ENCODE results near the gene PLEKHA3.

DNA sequence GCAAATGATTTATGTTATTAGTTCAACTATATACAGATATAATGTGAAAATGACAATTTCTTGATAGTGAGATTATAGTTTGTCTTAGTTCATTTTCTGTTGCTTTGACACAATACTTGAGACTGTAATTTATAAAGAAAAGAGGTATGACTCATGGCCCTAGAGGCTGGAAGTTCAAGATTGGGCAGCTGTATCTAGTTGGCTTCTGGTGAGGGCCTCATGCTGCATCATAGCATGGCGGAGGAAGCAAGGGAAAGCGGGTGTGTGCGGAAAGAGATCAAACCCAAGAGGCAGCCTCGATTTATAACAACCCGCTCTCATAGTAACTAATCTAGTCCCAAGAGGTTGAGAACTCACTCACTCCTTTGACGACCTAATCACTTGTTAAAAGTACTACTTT is 11.4 kb downstream of the PLEKHA3 start:
- TF ChIP-seq, protein P1, sequence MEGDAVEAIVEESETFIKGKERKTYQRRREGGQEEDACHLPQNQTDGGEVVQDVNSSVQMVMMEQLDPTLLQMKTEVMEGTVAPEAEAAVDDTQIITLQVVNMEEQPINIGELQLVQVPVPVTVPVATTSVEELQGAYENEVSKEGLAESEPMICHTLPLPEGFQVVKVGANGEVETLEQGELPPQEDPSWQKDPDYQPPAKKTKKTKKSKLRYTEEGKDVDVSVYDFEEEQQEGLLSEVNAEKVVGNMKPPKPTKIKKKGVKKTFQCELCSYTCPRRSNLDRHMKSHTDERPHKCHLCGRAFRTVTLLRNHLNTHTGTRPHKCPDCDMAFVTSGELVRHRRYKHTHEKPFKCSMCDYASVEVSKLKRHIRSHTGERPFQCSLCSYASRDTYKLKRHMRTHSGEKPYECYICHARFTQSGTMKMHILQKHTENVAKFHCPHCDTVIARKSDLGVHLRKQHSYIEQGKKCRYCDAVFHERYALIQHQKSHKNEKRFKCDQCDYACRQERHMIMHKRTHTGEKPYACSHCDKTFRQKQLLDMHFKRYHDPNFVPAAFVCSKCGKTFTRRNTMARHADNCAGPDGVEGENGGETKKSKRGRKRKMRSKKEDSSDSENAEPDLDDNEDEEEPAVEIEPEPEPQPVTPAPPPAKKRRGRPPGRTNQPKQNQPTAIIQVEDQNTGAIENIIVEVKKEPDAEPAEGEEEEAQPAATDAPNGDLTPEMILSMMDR (conservative IDR thresholded peaks at IDR 0.05 in 1 of 2, IDR thresholded peaks at IDR 0.05 in 1 of 2; ENCODE audit: low read depth in 1 of 2, low read length in 2 of 2): no peak
- no peak for TF ChIP-seq EZH2 (IDR thresholded peaks at IDR 0.05; ENCODE audit: low read length, missing control alignments)
